ENCODE data around the gene DYNC1H1.

- TF ChIP-seq POLR2AphosphoS5 (IDR thresholded peaks at IDR 0.05; ENCODE audit: low read depth, low read length) (no peak), CTCF (CRISPR knock-in tag; IDR thresholded peaks at IDR 0.05) (no peak), EZH2 (conservative IDR thresholded peaks at IDR 0.05; ENCODE audit: low read depth, low read length) (no peak), ZNF18 (CRISPR knock-in tag; IDR thresholded peaks at IDR 0.05; ENCODE audit: insufficient replicate concordance) (no peak), RFX5 (IDR thresholded peaks at IDR 0.05; ENCODE audit: low read depth, low read length) (no peak), ZNF512B (CRISPR knock-in tag; IDR thresholded peaks at IDR 0.05; ENCODE audit: borderline replicate concordance) (no peak), GFI1 (CRISPR knock-in tag; IDR thresholded peaks at IDR 0.05; ENCODE audit: borderline replicate concordance) (no peak), ZSCAN12 (CRISPR knock-in tag; IDR thresholded peaks at IDR 0.05) (no peak), TAF1 (CRISPR knock-in tag; IDR thresholded peaks at IDR 0.05) (no peak)
Measured at GRCh38 chr14:101966742-101967141, 2.4 kb downstream of the DYNC1H1 start.
